Smooth muscle cell (in vitro differentiated cells): ENCODE results near the gene BORCS6. TPM values are rescaled to one million over a fixed set of nuclear protein-coding genes. Genes with fewer than 3 reads are reported as not detected.

ENCODE experiments used
- DNase-seq: peaks from one replicate; lab custom pipeline; 2025; ENCODE audit not compliant: unreplicated experiment; lab: John Stamatoyannopoulos, UW
- H2AFZ ChIP-seq: fragments of 200-600 bp; sonication (generic); 2 replicates; pipeline ENCODE4 v1.6.0; 2016; ENCODE audit warnings: antibody characterized with exemption, low read depth, mild to moderate bottlenecking
- H3F3A ChIP-seq: fragments of 200-600 bp; sonication (generic); 2 replicates; pipeline ENCODE4 v1.6.0; 2017; ENCODE audit warnings: antibody characterized with exemption, low read depth
- H3K27ac ChIP-seq: fragments of 200-600 bp; sonication (generic); 2 replicates; pipeline ENCODE4 v1.5.1; 2016; ENCODE audit warnings: low read depth, mild to moderate bottlenecking
- H3K27me3 ChIP-seq: fragments of 200-600 bp; sonication (generic); 2 replicates; pipeline ENCODE4 v1.6.1; 2016; ENCODE audit warnings: low read depth, mild to moderate bottlenecking
- H3K36me3 ChIP-seq: fragments of 200-600 bp; sonication (generic); 2 replicates; pipeline ENCODE4 v1.5.1; 2016; ENCODE audit warnings: low read depth
- H3K4me1 ChIP-seq: fragments of 200-600 bp; sonication (generic); 2 replicates; pipeline ENCODE4 v1.5.1; 2016; ENCODE audit warnings: low read depth
- H3K4me2 ChIP-seq: fragments of 200-600 bp; sonication (generic); 2 replicates; pipeline ENCODE4 v1.6.0; 2016; ENCODE audit warnings: mild to moderate bottlenecking
- H3K4me3 ChIP-seq: fragments of 200-600 bp; sonication (generic); 2 replicates; pipeline ENCODE4 v1.5.1; 2016; ENCODE audit warnings: mild to moderate bottlenecking
- H3K79me2 ChIP-seq: fragments of 200-600 bp; sonication (generic); 2 replicates; pipeline ENCODE4 v1.6.0; 2016; ENCODE audit warnings: low read depth, mild to moderate bottlenecking
- H3K9ac ChIP-seq: fragments of 200-600 bp; sonication (generic); 2 replicates; pipeline ENCODE4 v1.6.0; 2016; ENCODE audit warnings: low read depth
- H3K9me3 ChIP-seq: fragments of 200-600 bp; sonication (generic); replicated peaks from 2 replicates; pipeline ENCODE4 v1.5.1; 2016; ENCODE audit warnings: low read depth
- H4K20me1 ChIP-seq: fragments of 200-600 bp; sonication (generic); 2 replicates; pipeline ENCODE4 v1.6.0; 2016; ENCODE audit warnings: low read depth
- WGBS: methylation state at CpG from one replicate; pipeline ENCODE4 v1.1.7; 2016; ENCODE audit warnings: low lambda C conversion rate; 5-methylcytosine and 5-hydroxymethylcytosine counted together
- polyA plus RNA-seq: library from polyadenylated mRNA; unstranded; fragments of >200 nt; fragmentation: Nextera tagmentation; extraction: Ambion mirVana; gene quantifications from 2 replicates; pipeline ENCODE4 v1.2.1, GENCODE V29; 2016
- total RNA-seq: library from RNA; depleted of rRNA; stranded (reverse); fragments of >200 nt; gene quantifications from 2 replicates; pipeline ENCODE4 v1.2.3, GENCODE V29; 2014
- TF ChIP-seq, protein P1 (sequence below): fragments of 200-600 bp; sonication (generic); IDR thresholded peaks from 2 replicates; pipeline ENCODE4 v1.5.1; 2017; ENCODE audit warnings: borderline replicate concordance, mild to moderate bottlenecking, antibody characterized with exemption; ENCODE audit not compliant: insufficient read depth, poor library complexity, severe bottlenecking

Gene BORCS6
- total and polyA plus RNA-seq, 2 experiments from 2014 or later = 3.2 to 6.3 TPM

DNA sequence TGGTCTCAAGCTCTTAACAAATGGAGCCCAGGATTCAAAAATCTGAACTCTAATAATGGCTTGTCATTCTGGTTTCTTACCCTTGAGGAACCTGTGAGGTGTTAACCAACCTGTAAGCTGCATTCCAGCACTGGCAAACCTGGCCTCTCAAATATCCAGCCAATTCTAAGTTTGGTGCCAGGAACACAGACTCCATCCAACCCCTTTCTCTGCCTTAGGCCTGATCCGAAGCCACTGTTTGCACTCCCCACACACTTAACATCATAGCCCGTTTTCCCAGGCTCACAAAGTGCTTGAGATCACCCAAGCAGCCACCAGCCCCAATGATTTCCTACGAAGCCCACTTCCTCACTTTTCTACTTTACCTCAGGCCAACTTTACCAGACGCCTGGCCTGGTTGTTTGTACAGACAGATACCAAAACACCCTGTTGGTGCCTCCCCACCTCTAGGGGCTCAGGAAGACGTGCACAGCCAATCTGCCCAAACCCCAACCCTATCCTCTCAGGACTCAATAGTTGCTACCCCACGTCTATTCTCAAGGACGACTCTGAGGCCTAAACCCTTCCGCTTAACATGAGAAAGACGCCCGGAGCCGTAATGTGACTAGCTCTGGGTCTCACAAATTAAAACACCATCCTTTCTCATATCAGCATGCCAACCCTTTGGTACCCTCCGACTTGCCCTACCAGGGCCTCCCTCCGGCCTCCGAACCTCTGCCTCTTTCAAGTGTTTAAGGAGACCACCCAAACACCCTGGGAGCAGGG, 34.6 kb downstream of the BORCS6 start:
- H3K4me2 ChIP-seq = peak overlapping the region; percentile 93
- peak overlapping the region; percentile 94 for H3K9ac ChIP-seq
- H3F3A ChIP-seq = peaks cover 10% of the 10 kb centered on the region
- peaks cover 5% of the 10 kb centered on the region for H3K79me2 ChIP-seq
- H3K27me3 ChIP-seq = no peaks in the 10 kb centered on the region
- no peaks in the 10 kb centered on the region for H3K9me3 ChIP-seq
- TF ChIP-seq, protein P1, sequence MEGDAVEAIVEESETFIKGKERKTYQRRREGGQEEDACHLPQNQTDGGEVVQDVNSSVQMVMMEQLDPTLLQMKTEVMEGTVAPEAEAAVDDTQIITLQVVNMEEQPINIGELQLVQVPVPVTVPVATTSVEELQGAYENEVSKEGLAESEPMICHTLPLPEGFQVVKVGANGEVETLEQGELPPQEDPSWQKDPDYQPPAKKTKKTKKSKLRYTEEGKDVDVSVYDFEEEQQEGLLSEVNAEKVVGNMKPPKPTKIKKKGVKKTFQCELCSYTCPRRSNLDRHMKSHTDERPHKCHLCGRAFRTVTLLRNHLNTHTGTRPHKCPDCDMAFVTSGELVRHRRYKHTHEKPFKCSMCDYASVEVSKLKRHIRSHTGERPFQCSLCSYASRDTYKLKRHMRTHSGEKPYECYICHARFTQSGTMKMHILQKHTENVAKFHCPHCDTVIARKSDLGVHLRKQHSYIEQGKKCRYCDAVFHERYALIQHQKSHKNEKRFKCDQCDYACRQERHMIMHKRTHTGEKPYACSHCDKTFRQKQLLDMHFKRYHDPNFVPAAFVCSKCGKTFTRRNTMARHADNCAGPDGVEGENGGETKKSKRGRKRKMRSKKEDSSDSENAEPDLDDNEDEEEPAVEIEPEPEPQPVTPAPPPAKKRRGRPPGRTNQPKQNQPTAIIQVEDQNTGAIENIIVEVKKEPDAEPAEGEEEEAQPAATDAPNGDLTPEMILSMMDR = no peak
- no peak overlapping the region for H2AFZ ChIP-seq
- peaks cover 43% of the 10 kb centered on the region for H4K20me1 ChIP-seq
- H3K4me1 ChIP-seq = peaks cover 17% of the 10 kb centered on the region
- DNase-seq = no peak
- WGBS = 70% methylated on average over 14 of the region's 14 CpGs
- H3K36me3 ChIP-seq = no peaks in the 10 kb centered on the region
- peak overlapping the region; percentile 99 for H3K27ac ChIP-seq
- peak overlapping the region; percentile 70 for H3K4me3 ChIP-seq

DNA sequence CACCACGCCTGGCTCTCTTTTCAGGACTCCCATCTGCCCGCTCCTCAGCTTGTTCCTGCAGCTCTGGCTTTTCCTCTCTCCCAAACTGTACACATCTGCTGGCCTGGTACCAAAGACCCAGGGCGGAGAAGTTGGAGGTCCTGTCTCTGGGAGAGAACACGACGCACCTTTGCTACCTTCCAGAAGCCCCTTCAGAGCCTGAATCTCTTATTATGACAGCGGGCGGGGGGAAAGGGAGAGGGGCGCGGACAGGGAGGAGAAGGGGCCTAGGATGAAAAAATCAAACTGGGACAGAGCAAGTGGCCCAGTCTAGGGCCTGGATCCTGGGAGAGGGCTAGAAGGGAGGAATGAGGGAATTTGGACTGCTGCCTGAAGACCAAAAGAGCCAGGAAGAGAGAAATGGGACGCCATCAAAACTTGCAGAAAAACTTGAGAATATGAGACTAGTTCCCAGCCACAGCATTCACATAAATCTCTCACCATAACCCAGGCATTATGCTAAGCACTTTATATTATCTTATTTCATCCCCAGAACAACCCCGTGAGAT, 35.3 kb downstream of the BORCS6 start:
- Histone ChIP-seq H3K9ac (peak overlapping the region; percentile 94), H2AFZ (no peak overlapping the region), H3K4me1 (peaks cover 17% of the 10 kb centered on the region), H3K27ac (peak overlapping the region; percentile 99), H3K4me2 (peak overlapping the region; percentile 93), H3K36me3 (no peaks in the 10 kb centered on the region), H3K79me2 (peaks cover 10% of the 10 kb centered on the region), H3K4me3 (peak overlapping the region; percentile 70), H3K9me3 (no peaks in the 10 kb centered on the region), H3K27me3 (no peaks in the 10 kb centered on the region), H4K20me1 (peaks cover 50% of the 10 kb centered on the region), H3F3A (peaks cover 10% of the 10 kb centered on the region)
- 53% methylated on average over 11 of the region's 11 CpGs for whole genome bisulfite sequencing
- TF ChIP-seq, protein P1 = no peak
- no peak for DNase-seq

DNA sequence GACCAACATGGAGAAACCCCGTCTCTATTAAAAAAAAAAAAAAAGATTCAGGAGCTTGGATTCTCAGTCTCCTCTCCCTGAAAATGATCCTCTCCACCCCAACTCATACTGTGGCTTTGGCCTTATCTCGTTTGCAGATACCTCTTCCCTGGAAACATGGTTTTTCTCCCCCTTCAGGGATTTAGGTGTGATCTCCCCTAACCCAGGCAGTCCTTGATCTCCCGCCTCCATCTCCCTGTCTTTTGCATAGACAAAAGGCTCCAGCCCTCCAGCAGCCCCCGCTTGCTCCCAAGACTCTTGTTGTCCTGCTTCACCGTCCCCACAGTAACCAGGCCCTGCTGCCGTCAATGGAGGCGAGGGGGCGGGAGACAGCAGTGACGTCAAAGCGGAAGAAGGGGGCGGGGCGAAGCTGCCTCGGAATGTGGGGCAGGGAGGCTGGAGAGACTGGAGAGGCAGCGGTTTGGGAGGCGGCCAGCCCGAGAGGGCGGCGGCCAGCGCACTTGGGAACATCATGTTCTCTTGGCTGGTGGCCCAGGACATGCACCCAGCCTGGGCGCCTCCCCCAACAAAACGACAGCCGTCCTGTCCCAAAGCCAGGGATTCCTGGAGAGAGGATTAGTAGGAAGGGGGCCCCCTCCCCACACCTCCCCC, 35.9 kb downstream of the BORCS6 start:
- H3K4me1 ChIP-seq = peaks cover 17% of the 10 kb centered on the region

More for the DNA sequence above, 35.9 kb downstream of the BORCS6 start:
- Histone ChIP-seq H3K9ac (peak overlapping the region; percentile 94), H4K20me1 (peaks cover 51% of the 10 kb centered on the region), H3F3A (peaks cover 10% of the 10 kb centered on the region), H3K27me3 (no peaks in the 10 kb centered on the region), H3K79me2 (peaks cover 10% of the 10 kb centered on the region), H2AFZ (no peak overlapping the region), H3K36me3 (peaks cover 5% of the 10 kb centered on the region), H3K4me3 (peak overlapping the region; percentile 70), H3K4me2 (peak overlapping the region; percentile 93), H3K9me3 (no peaks in the 10 kb centered on the region), H3K27ac (peak overlapping the region; percentile 99)
- peak; percentile 97 for DNase-seq
- TF ChIP-seq, protein P1 = no peak
- WGBS = 8% methylated on average over 21 of the region's 22 CpGs
